NCI-H1436 (cell line): ENCODE data around the gene SNRPA.
"Not testable (repeated sequence)": the region's sequence is repeated elsewhere in the genome, so short reads cannot be mapped to it uniquely, and the experiment has no call there.

Experiments
- DNase-seq: peaks from one replicate; lab custom pipeline; 2025; lab: John Stamatoyannopoulos, UW

Gene SNRPA

GRCh38 chr19:40802300-40803169, 51.5 kb downstream of the SNRPA start:
- no peak for DNase-seq

GRCh38 chr19:40803170-40803856, 52.3 kb downstream of the SNRPA start:
- no peak for DNase-seq

- no peak for DNase-seq
Observed at GRCh38 chr19:40803857-40804782, 53.1 kb downstream of the SNRPA start.

GRCh38 chr19:40804783-40805242, 53.8 kb downstream of the SNRPA start:
- no peak for DNase-seq

- DNase-seq = no peak
Observed at GRCh38 chr19:40805258-40805868, 54.4 kb downstream of the SNRPA start.

GRCh38 chr19:40806423-40807146, 55.6 kb downstream of the SNRPA start:
- DNase-seq = no peak

- DNase-seq = no peak
Observed at GRCh38 chr19:40807147-40808020, 56.4 kb downstream of the SNRPA start.

- DNase-seq = no peak
Observed at GRCh38 chr19:40808021-40808325, 57.0 kb downstream of the SNRPA start.

- no peak for DNase-seq
Observed at GRCh38 chr19:40808497-40808896, 57.5 kb downstream of the SNRPA start.

GRCh38 chr19:40809358-40810086, 58.5 kb downstream of the SNRPA start:
- DNase-seq = no peak

- no peak for DNase-seq
Observed at GRCh38 chr19:40810160-40810559, 59.2 kb downstream of the SNRPA start.

GRCh38 chr19:40810649-40811408, 59.8 kb downstream of the SNRPA start:
- not testable (repeated sequence) for DNase-seq

GRCh38 chr19:40811478-40812341, 60.7 kb downstream of the SNRPA start:
- DNase-seq = no peak

- not testable (repeated sequence) for DNase-seq
Observed at GRCh38 chr19:40812571-40812970, 61.6 kb downstream of the SNRPA start.

GRCh38 chr19:40813182-40813581, 62.2 kb downstream of the SNRPA start:
- DNase-seq = no peak
